HG02571 (cell line): ENCODE results near the gene FADS6.

Source experiments
- ATAC-seq: cut with Tn5 transposase; IDR thresholded peaks from one replicate; pipeline ENCODE4 v1.9.1; 2021; ENCODE audit warnings: mild to moderate bottlenecking, moderate library complexity; ENCODE audit not compliant: unreplicated experiment

FADS6 gene

GRCh38 chr17:74892013-74892841, 1.2 kb downstream of the FADS6 start:
- ATAC-seq, result no peak

GRCh38 chr17:74890554-74890953, 2.9 kb downstream of the FADS6 start:
- no peak for ATAC-seq

- no peak for ATAC-seq
Observed at GRCh38 chr17:74888469-74888868, 5.0 kb downstream of the FADS6 start.

- ATAC-seq, result no peak
Observed at GRCh38 chr17:74883241-74883745, 10.1 kb downstream of the FADS6 start.

- ATAC-seq, result no peak
Observed at GRCh38 chr17:74882517-74883240, 10.8 kb downstream of the FADS6 start.

- ATAC-seq, result no peak
Observed at GRCh38 chr17:74881073-74881472, 12.4 kb downstream of the FADS6 start.

GRCh38 chr17:74879308-74879707, 14.1 kb downstream of the FADS6 start:
- ATAC-seq, result no peak

GRCh38 chr17:74878658-74879057, 14.8 kb downstream of the FADS6 start:
- ATAC-seq, result no peak

GRCh38 chr17:74877592-74878548, 15.6 kb downstream of the FADS6 start:
- no peak for ATAC-seq

GRCh38 chr17:74875977-74876593, 17.3 kb downstream of the FADS6 start:
- no peak for ATAC-seq

- no peak for ATAC-seq
Observed at GRCh38 chr17:74875155-74875976, 18.1 kb downstream of the FADS6 start.

- ATAC-seq, result no peak
Observed at GRCh38 chr17:74874615-74875037, 18.8 kb downstream of the FADS6 start.

GRCh38 chr17:74873874-74874614, 19.4 kb downstream of the FADS6 start:
- ATAC-seq, result no peak

- ATAC-seq, result peak; percentile 91
Observed at GRCh38 chr17:74873037-74873873, 20.2 kb downstream of the FADS6 start.

- ATAC-seq, result peak; percentile 16
Observed at GRCh38 chr17:74872313-74873036, 21.0 kb downstream of the FADS6 start, which contains the start of gene FDXR. Gene FDXR (minus strand): TSS chr17:74872994. CDS start chr17:74872944, 50 bp downstream.

GRCh38 chr17:74871356-74872076, 21.9 kb downstream of the FADS6 start:
- ATAC-seq, result no peak
